NK-92 (cell line): ENCODE results near the gene HTR2A.
"Not testable (repeated sequence)": the region's sequence is repeated elsewhere in the genome, so short reads cannot be mapped to it uniquely, and the experiment has no call there.

ENCODE experiments used
- DNase-seq: peaks from one replicate; lab custom pipeline; 2025; ENCODE audit not compliant: unreplicated experiment; lab: John Stamatoyannopoulos, UW

The HTR2A gene

DNA sequence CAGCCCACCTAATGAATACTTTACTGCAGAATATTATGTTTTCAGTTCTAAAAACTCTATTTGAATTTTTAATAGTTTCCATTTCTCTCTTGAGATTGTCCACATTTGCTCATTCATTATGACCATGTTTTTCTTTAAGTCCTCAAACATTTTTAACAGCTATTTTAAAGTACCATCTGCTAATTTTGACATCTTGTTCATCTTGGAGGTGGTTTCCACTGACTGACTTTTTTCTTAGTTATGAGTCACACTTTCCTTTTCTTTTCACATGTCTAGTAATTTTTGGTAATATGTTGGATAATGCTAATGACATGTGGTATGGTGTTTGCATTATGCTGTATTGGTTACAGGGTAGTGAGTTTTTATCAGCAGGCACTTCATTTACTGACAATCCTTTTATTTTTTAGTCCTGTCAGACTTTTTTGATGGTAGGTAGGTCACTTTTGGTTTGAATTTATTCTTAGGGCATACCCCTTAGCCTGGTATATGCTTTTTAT, 84.5 kb downstream of the HTR2A start:
- DNase-seq = no peak

DNA sequence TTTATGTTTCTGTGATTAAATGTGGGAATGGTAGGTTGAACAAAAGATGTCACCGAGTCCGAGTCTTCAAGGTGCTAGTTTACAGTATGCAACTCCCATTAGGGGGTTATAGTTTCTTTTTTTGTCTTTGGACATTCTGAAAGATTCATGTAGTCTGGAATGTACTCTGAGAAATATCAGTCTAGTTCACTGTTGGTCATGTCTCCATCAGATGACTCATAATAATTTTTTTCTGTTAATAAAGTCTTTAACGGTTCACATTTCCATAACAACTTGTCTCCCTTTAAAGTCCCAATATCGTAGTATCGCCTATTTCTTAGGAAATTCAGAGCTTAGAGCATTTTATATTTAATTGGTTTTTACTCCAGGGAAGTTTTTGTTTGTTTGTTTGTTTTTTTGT, 86.4 kb downstream of the HTR2A start:
- no peak for DNase-seq

DNA sequence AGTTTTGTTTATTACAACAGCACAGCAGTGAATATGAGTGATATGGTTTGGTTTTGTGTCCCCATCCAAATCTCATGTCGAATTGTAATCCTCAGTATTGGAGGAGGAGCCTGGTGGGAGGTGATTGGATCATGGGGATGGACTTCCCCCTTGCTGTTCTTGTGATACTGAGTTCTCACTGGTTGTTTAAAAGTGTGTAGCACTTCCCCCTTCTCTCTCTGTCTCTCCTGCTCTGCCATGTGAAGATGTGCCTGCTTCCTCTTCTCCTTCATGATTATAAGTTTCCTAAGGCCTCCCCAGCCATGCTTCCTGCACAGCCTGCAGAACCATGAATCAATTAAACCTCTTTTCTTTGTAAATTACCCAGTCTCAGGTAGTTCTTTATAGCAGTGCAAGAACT, 91.9 kb downstream of the HTR2A start:
- DNase-seq = not testable (repeated sequence)

DNA sequence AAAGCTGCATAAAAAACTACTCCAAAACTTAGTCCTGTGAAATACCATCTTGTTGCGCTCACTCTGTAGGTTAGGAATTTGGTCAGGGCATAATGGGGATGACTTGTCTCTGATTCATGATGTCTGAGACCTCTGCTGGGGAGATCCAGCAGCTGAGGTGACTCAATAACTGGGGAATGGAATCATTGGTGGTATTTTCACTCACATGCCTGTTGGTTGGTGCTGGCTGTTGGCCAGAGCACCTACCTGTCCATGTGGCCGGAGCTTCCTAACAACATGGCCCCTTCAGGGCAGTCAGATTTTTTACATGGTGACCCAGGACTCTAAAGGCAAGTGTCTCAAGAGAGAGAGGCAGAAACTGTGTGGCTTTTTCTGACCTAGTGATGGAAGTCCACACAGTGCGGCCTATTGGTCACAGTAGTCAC, 92.5 kb downstream of the HTR2A start:
- DNase-seq = no peak

DNA sequence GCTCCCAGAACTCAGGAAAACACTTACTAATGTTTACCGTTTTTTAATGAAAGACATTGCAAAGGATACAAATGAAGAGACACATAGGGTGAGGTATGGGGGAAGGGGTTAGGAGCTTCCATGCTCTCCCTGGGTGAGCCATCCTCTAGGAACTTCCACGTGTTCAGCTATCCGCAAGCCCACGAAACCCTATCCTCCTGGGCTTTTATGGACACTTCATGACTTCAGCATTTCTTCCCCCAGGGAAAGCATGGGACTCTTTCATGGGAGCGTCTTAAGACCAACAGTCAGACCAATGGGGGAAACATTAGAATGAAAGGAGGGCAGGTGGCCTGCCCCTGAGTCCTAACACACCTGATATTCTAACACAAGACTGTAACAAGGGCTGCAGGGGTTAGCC, 93.3 kb downstream of the HTR2A start:
- no peak for DNase-seq

DNA sequence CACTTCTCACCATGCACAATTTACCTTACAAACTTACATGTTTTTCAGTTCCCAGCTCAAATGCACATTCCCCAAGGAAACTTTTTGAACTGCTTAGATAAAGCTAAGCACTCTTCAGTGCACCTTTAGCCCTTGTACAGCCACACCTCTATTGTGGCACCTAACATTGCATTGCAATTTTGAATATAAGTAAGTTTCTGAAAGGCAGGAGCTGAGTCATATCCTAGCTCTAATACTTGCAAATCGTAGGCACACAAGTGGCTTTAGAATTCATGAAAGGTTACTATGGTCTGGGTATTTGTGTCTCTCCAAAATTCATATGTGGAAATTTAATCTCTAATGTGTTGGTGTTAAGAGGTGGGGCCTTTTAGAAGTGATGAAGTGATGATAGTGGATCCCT, 95.0 kb downstream of the HTR2A start:
- no peak for DNase-seq

DNA sequence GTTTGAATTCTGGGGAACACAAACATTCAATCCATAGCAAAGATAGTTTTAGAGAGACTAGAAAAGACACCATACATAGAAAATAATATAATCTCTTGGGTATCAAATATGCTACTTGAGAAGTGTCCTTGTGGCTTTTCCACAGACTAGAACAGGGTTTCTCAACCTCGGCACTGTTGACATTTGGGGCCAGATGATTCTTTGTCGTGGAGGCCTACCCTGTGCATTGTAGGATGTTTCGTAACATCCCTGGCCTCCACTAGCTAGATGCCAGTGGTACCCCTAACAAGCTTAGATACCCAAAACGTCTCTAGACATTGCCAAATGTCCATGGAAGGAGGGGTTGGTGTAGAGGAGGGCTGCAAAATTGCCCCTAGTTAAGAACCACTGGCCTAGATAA, 97.7 kb downstream of the HTR2A start:
- no peak for DNase-seq

DNA sequence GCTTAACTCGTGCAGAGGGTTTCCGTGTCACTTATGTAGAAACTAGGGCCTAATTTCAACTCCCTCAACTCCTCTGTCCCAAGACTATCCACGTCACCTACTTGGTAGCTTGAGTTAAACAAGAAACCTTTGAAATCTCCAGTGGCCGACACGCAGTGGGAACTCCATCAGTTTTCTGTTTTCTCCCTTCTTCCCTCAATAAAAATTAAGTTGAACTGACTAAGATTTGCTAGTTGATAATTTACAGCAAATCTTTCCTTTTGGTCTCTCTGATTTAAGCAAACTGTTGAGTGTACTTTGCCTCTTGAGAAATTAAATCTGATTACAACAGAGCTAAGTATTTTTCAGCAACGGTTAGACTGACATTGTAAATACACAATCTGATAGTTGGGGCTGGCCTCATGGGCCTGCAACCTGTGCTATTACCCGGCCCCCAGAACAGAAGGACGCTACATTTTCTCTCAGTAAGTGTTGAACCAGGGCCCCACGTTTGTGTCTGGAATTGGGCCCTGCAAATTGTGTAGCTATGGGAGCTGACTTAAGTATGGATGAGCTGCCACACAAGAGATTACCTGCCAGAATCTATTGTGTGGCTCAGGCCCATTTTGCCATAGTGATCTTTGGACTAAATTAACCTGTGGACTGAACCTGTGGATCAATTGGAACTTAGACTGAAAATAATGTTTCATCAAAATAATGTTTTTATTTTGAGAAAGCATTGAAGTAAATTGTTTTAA, 99.2 kb downstream of the HTR2A start:
- no peak for DNase-seq

DNA sequence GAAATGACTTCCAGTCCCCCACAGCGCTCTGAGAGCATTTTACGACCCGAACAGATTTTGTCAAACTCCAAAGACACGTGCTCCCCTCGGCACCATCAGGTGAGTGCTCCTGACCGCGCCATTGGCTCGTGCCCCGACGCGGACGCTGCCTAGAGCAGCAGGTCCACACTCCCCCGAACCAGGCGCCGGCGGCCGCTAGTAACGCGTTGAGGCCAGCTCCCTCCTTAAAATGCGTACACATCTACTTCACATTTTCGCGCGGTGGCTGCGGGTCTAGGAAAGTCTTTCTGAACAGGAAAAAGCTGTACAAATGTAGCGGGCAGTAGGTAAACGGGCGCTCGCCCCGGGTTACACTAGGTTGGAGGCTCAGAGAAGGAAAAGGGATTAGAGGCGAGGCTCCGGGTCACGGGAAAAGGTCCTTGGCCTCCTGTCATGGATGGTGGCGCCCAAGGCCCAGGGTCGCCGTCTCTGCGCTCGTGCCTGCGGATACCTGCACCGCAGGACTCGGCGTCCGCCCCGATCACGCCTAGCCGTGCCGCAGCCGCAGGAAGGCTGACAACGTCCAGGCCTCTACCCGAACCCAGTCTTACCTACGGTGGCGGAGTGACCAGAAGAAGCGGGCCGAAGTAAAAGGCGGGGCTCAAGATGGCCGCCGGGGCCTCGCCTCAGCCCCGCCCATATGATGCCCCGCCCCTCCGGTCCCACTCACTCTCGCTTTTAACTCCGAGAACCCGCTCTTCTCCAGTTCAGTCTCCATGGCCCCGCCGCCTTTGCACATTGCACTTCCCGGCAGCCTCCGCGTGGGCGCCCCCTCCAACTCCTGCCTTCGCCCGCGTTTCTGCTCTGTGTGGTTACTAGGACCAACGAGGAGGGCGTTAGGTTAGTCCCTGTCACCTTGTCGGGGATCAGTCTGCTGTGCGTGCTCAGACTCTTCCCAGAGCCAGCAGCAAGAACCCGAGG, 100.1 kb downstream of the HTR2A start, which contains the start of gene ESD:
Gene ESD, minus strand, starts transcription at position 647 of the 960 bp plus-strand sequence. CDS start 5,748 bp downstream, outside the sequence.
- DNase-seq = peak; percentile 31

DNA sequence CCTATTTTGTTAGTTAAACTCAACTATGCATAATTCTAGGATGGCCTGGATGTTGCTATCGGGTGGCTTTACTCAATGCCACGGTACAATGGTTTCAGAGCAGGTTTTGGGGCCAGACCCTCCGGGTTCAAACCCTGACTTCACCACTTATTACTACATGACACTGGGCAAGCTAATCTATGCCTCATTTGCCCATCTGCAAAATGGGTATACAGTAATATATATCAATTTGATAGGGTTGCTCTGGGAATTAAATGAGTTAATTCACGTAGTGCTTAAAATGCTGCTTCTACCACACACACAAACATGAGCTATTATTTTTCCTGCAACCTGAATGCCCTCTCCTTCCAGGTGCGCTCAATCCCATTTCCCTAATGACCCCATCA, 100.7 kb downstream of the HTR2A start:
- no peak for DNase-seq

DNA sequence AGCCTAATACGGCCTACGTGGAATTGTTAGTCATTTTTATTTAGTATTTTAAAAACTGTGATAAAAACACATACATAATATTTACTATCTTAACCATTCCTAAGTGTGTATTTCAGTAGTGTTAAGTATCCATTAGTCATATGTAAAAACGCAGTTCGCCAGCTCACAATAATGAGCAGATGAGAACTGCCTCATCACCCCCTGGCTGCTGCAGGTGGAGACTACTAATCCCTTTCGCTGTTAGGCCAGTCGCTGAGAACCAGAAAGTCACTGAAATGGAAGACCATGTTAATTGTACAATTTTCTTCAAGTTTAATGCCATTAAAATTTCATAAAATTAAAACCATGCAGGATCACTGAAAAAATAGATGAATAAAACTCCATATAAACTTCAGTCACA, 101.5 kb downstream of the HTR2A start:
- no peak for DNase-seq

DNA sequence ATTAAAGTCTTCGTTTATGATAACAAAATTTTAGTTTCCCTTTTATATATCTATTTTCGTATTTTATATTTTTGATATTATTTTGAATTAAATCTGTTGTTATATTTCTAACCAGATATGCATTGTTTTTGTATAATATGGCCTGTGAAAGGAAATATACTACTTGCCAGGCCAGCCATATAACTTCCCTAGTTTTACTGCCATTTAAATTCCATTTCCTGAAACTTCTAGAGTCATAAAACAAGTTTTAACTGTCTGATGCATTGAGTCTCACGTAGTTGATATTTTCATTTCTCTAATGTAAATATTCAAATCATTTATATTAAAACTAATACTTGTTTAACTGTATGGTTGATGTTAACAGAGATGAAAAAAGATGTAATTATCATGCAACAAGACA, 113.3 kb downstream of the HTR2A start:
- DNase-seq = no peak

DNA sequence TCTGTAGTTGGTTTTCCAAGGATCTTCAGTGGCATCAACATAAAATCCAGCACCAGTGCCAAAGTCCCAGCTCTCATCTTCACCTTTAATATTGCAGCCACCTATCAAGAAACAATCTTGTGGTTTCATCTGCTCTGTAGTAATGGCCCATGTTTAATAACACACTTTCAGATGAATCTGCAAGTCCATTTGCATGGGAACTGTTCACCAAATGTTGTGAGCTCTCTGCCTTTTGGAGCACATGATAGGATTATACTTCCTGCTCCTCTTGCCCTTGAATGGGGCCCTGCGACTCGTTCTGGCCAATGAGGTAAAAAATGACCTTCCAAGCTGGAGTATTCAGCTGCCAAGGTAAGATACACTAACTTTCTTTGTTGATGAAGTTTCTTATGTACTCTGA, 114.2 kb downstream of the HTR2A start:
- no peak for DNase-seq

DNA sequence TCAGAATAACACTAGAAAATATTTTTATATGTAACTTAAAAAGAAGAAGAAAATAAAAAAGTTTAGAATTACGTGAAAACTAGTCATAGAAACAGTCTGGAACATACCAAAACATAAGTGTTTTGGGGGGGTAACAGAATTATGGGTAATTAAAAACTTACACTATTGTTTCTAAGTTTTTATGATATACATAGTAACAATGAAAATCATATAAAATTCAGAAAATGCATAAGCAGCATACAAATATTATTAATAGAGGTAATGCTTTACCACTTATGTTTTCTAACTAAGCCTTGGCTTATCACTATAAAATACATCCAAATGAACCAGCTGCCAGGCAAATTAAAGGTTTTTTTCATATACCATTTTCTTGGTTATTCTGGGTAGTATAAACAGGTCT, 114.8 kb downstream of the HTR2A start:
- DNase-seq = no peak
